Vagina (tissue), 2 donors: ENCODE measurements around the gene CDH4.

Experiments used
- CTCF ChIP-seq, 3 experiments: fragments of 450-650 bp in 2 of 3; fragments of 200-600 bp in 1 of 3; sonication (generic) in 1 of 3; IDR thresholded peaks; one replicate each; pipeline ENCODE4 v1.5.1; 2017 to 2019; ENCODE audit warnings: antibody characterized with exemption in 3 of 3, mild to moderate bottlenecking in 2 of 3, moderate library complexity in 2 of 3
- POLR2A ChIP-seq, 2 donors: fragments of 450-650 bp; IDR thresholded peaks; one replicate each; pipeline ENCODE4 v1.6.1; 2017; ENCODE audit warnings: antibody characterized with exemption in 2 of 2, mild to moderate bottlenecking in 2 of 2, moderate library complexity in 2 of 2

GRCh38 chr20:61564628-61565027 lies 312.6 kb downstream of the CDH4 start:
- TF ChIP-seq CTCF (IDR thresholded peaks at IDR 0.05) (no peak), POLR2A (IDR thresholded peaks at IDR 0.05) (no peak)
